ENCODE measurements around the gene N4BP2.

DNA sequence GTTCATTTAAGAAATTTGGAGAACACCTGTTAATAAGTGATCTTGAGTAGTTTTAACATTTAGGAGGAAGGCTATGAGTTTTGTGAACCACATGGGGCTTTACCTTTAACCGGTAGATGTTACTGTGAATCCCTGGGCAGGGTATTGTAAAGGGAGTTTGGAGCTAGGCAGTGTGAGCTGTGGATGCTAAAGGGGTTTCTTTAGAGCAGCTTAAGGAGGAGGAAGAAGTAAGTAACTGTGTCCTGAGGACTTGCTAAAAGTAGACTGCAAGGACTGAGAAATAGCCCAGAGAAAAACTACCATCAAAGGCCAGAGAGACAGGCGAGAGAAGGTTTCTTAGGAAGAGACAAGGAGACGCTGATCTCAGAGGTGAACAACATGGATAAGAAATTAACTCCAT is 145.8 kb downstream of the N4BP2 start:
- TF ChIP-seq, protein P1, sequence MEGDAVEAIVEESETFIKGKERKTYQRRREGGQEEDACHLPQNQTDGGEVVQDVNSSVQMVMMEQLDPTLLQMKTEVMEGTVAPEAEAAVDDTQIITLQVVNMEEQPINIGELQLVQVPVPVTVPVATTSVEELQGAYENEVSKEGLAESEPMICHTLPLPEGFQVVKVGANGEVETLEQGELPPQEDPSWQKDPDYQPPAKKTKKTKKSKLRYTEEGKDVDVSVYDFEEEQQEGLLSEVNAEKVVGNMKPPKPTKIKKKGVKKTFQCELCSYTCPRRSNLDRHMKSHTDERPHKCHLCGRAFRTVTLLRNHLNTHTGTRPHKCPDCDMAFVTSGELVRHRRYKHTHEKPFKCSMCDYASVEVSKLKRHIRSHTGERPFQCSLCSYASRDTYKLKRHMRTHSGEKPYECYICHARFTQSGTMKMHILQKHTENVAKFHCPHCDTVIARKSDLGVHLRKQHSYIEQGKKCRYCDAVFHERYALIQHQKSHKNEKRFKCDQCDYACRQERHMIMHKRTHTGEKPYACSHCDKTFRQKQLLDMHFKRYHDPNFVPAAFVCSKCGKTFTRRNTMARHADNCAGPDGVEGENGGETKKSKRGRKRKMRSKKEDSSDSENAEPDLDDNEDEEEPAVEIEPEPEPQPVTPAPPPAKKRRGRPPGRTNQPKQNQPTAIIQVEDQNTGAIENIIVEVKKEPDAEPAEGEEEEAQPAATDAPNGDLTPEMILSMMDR (IDR thresholded peaks at IDR 0.05), result no peak
- TF ChIP-seq, protein P2, sequence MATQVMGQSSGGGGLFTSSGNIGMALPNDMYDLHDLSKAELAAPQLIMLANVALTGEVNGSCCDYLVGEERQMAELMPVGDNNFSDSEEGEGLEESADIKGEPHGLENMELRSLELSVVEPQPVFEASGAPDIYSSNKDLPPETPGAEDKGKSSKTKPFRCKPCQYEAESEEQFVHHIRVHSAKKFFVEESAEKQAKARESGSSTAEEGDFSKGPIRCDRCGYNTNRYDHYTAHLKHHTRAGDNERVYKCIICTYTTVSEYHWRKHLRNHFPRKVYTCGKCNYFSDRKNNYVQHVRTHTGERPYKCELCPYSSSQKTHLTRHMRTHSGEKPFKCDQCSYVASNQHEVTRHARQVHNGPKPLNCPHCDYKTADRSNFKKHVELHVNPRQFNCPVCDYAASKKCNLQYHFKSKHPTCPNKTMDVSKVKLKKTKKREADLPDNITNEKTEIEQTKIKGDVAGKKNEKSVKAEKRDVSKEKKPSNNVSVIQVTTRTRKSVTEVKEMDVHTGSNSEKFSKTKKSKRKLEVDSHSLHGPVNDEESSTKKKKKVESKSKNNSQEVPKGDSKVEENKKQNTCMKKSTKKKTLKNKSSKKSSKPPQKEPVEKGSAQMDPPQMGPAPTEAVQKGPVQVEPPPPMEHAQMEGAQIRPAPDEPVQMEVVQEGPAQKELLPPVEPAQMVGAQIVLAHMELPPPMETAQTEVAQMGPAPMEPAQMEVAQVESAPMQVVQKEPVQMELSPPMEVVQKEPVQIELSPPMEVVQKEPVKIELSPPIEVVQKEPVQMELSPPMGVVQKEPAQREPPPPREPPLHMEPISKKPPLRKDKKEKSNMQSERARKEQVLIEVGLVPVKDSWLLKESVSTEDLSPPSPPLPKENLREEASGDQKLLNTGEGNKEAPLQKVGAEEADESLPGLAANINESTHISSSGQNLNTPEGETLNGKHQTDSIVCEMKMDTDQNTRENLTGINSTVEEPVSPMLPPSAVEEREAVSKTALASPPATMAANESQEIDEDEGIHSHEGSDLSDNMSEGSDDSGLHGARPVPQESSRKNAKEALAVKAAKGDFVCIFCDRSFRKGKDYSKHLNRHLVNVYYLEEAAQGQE (IDR thresholded peaks at IDR 0.05; ENCODE audit: insufficient read depth in 1 of 2, low read depth in 2 of 2, low read length in 1 of 2), result no peak
- TF ChIP-seq POLR2AphosphoS5 (IDR thresholded peaks at IDR 0.05; ENCODE audit: low read depth, low read length), result no peak
- no peak for TF ChIP-seq SIN3A (IDR thresholded peaks at IDR 0.05; ENCODE audit: borderline replicate concordance, insufficient read depth, low read depth, low read length)
- no peak for TF ChIP-seq TCF7L2 (IDR thresholded peaks at IDR 0.05; ENCODE audit: low read depth, low read length)
